Measurements from ENCODE around the gene PSMD13.

DNA sequence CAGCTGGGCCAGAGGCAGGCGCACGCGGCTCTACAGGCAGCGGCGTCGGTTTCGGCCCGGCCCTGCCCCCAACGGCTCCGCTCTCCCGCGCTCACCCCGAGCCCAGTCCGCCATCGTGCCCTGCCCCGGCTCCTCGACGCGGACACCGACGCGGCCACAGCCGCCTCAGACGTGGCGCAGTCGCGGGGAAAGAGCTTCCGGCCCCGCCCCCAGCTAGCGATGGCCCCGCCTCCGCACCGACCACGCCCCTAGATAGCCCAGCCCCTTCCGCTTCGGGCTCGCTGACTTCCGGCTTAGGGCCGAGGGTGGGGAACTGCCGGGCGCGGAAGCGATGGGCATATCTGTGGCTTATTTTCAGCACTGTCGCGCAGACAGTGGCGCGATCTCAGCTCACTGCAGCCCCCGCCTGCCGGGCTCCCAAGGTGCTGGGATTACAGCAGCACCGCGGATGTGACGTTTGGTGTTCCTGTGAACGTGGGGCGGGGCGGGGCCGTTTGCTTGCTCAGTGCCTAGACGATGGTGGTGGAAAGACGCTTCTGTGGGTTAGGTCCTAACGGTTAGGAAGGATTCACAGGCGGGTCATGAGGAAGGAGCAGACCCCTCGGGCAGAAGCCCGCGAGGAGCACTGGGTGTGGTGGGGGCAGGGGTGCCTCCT lies 29.4 kb upstream of the PSMD13 start, which contains the start of the genes BET1L and RIC8A:
- TF ChIP-seq FOXK2 (IDR thresholded peaks at IDR 0.05) (no peak), PKNOX1 (IDR thresholded peaks at IDR 0.05) (no peak), NFRKB (IDR thresholded peaks at IDR 0.05) (no peak), SP1 (IDR thresholded peaks at IDR 0.05) (no peak), ZNF384 (IDR thresholded peaks at IDR 0.05) (no peak), HDGF (IDR thresholded peaks at IDR 0.05; ENCODE audit: borderline replicate concordance) (no peak), FOXM1 (IDR thresholded peaks at IDR 0.05; ENCODE audit: borderline replicate concordance) (no peak), FOXA1 (IDR thresholded peaks at IDR 0.05) (no peak), BHLHE40 (IDR thresholded peaks at IDR 0.05; ENCODE audit: borderline replicate concordance) (no peak), TARDBP (IDR thresholded peaks at IDR 0.05) (no peak)

Data from HEK293T (cell line).